Trophoblast cell (in vitro differentiated cells and primary cell): ENCODE data around the gene RIMBP2.

Experiments used
- DNase-seq, 2 donors: peaks; one replicate each; pipeline ENCODE4 v3.0.0-alpha.2; 2016
- H2AFZ ChIP-seq: 2 replicates; pipeline ENCODE4 v1.6.1; 2013; ENCODE audit warnings: low read length, moderate library complexity, mild to moderate bottlenecking; ENCODE audit not compliant: insufficient read depth, poor library complexity
- H2AK5ac ChIP-seq: 2 replicates; pipeline ENCODE4 v1.6.1; 2013; ENCODE audit warnings: mild to moderate bottlenecking, low read length
- H2BK120ac ChIP-seq: 2 replicates; pipeline ENCODE4 v1.6.1; 2013; ENCODE audit warnings: low read length, mild to moderate bottlenecking, moderate library complexity; ENCODE audit not compliant: insufficient read depth, poor library complexity
- H2BK12ac ChIP-seq: 2 replicates; pipeline ENCODE4 v1.6.1; 2013; ENCODE audit warnings: mild to moderate bottlenecking, low read length, moderate library complexity
- H2BK5ac ChIP-seq: 2 replicates; pipeline ENCODE4 v1.6.1; 2013; ENCODE audit warnings: low read length, low read depth, moderate library complexity, mild to moderate bottlenecking; ENCODE audit not compliant: poor library complexity
- H3K14ac ChIP-seq: 2 replicates; pipeline ENCODE4 v1.6.1; 2013; ENCODE audit warnings: mild to moderate bottlenecking, low read length
- H3K18ac ChIP-seq: 2 replicates; pipeline ENCODE4 v1.6.1; 2013; ENCODE audit warnings: mild to moderate bottlenecking, low read length
- H3K23ac ChIP-seq: 2 replicates; pipeline ENCODE4 v1.6.1; 2013; ENCODE audit warnings: low read length
- H3K27ac ChIP-seq: 2 replicates; pipeline ENCODE4 v1.5.1; 2013; ENCODE audit warnings: low read depth, mild to moderate bottlenecking, inconsistent platforms, low read length, moderate library complexity
- H3K27me3 ChIP-seq: 2 replicates; pipeline ENCODE4 v1.6.1; 2013; ENCODE audit warnings: inconsistent platforms, mild to moderate bottlenecking, low read length, moderate library complexity; ENCODE audit not compliant: insufficient read depth
- H3K36me3 ChIP-seq, 2 experiments: 1 replicate in 1 of 2; 2 replicates in 1 of 2; pipeline ENCODE4 v1.6.1; 2013; ENCODE audit warnings: low read length in 2 of 2, mild to moderate bottlenecking in 2 of 2, moderate library complexity in 1 of 2; ENCODE audit not compliant: insufficient read depth in 2 of 2, control insufficient read depth in 1 of 2
- H3K4ac ChIP-seq: 2 replicates; pipeline ENCODE4 v1.6.1; 2013; ENCODE audit warnings: low read depth, mild to moderate bottlenecking, low read length, moderate library complexity
- H3K4me1 ChIP-seq, 2 experiments: 1 replicate in 1 of 2; 2 replicates in 1 of 2; pipeline ENCODE4 v1.6.1; 2013; ENCODE audit warnings: low read length in 2 of 2, mild to moderate bottlenecking in 2 of 2, moderate library complexity in 1 of 2; ENCODE audit not compliant: insufficient read depth in 2 of 2, control insufficient read depth in 1 of 2
- H3K4me2 ChIP-seq: 2 replicates; pipeline ENCODE4 v1.6.1; 2013; ENCODE audit warnings: inconsistent platforms, mild to moderate bottlenecking, low read length, moderate library complexity
- H3K4me3 ChIP-seq: 2 replicates; pipeline ENCODE4 v1.5.1; 2013; ENCODE audit warnings: mild to moderate bottlenecking, low read depth, low read length, inconsistent platforms
- H3K79me1 ChIP-seq: one replicate; pipeline ENCODE4 v1.6.1; 2013; ENCODE audit warnings: low read length
- H3K79me2 ChIP-seq: 2 replicates; pipeline ENCODE4 v1.6.1; 2013; ENCODE audit warnings: low read length, mild to moderate bottlenecking; ENCODE audit not compliant: control insufficient read depth, insufficient read depth, poor library complexity
- H3K9ac ChIP-seq: 2 replicates; pipeline ENCODE4 v1.6.1; 2013; ENCODE audit warnings: mild to moderate bottlenecking, low read length
- H3K9me3 ChIP-seq: 2 replicates; pipeline ENCODE4 v1.6.1; 2013; ENCODE audit warnings: low read depth, mild to moderate bottlenecking, control low read depth, inconsistent platforms, low read length; ENCODE audit not compliant: insufficient read depth
- H4K12ac ChIP-seq: 2 replicates; pipeline ENCODE4 v1.6.1; 2013; ENCODE audit warnings: low read depth, mild to moderate bottlenecking, low read length, moderate library complexity
- H4K8ac ChIP-seq: 2 replicates; pipeline ENCODE4 v1.6.1; 2013; ENCODE audit warnings: low read depth, mild to moderate bottlenecking, low read length, moderate library complexity
- H4K91ac ChIP-seq: one replicate; pipeline ENCODE4 v1.6.1; 2013; ENCODE audit warnings: low read depth, mild to moderate bottlenecking, low read length, moderate library complexity
- WGBS: extraction: QIAGEN DNeasy Blood & Tissue Kit; methylation state at CpG from one replicate; pipeline ENCODE4 v1.1.7; 2013; ENCODE audit warnings: missing lambda C conversion rate; ENCODE audit not compliant: insufficient read length, insufficient coverage; ENCODE audit errors: extremely low coverage; 5-methylcytosine and 5-hydroxymethylcytosine counted together

Gene RIMBP2

GRCh38 chr12:130675121-130675520 lies 41.0 kb downstream of the RIMBP2 start:
- no peak overlapping the region for H3K27ac ChIP-seq
- no peak overlapping the region for H2AFZ ChIP-seq
- H3K27me3 ChIP-seq, result no peaks in the 10 kb centered on the region
- no peak overlapping the region for H3K9ac ChIP-seq
- no CpG with 5 or more reads among the region's 16 CpGs for WGBS
- no peak overlapping the region for H4K8ac ChIP-seq
- H2BK120ac ChIP-seq, result no peak overlapping the region
- H4K91ac ChIP-seq, result no peak overlapping the region
- H3K4me3 ChIP-seq, result no peak overlapping the region
- H3K4me1 ChIP-seq, result no peaks in the 10 kb centered on the region
- H3K79me2 ChIP-seq, result no peaks in the 10 kb centered on the region
- no peak overlapping the region for H2BK12ac ChIP-seq
- peaks cover 2% of the 10 kb centered on the region for H3K9me3 ChIP-seq
- H3K14ac ChIP-seq, result no peak overlapping the region
- H3K23ac ChIP-seq, result no peak overlapping the region
- H3K79me1 ChIP-seq, result no peaks in the 10 kb centered on the region
- no peak overlapping the region for H2BK5ac ChIP-seq
- H3K36me3 ChIP-seq, result no peaks in the 10 kb centered on the region
- no peak overlapping the region for H3K4ac ChIP-seq
- H2AK5ac ChIP-seq, result no peak overlapping the region
- no peak for DNase-seq
- H4K12ac ChIP-seq, result no peak overlapping the region
- no peak overlapping the region for H3K18ac ChIP-seq
- no peak overlapping the region for H3K4me2 ChIP-seq

GRCh38 chr12:130674676-130675075 lies 41.4 kb downstream of the RIMBP2 start:
- Histone ChIP-seq H3K4me3 (no peak overlapping the region), H3K4me1 (no peaks in the 10 kb centered on the region), H3K4me2 (no peak overlapping the region), H3K27me3 (no peaks in the 10 kb centered on the region), H3K9ac (no peak overlapping the region), H3K18ac (no peak overlapping the region), H4K12ac (no peak overlapping the region), H2BK5ac (no peak overlapping the region), H3K79me1 (no peaks in the 10 kb centered on the region), H3K27ac (no peak overlapping the region), H3K9me3 (peaks cover under 1% of the 10 kb centered on the region), H4K8ac (no peak overlapping the region), H2BK120ac (no peak overlapping the region), H3K36me3 (no peaks in the 10 kb centered on the region), H2AK5ac (no peak overlapping the region), H2AFZ (no peak overlapping the region), H3K23ac (no peak overlapping the region), H3K14ac (no peak overlapping the region), H3K79me2 (no peaks in the 10 kb centered on the region), H3K4ac (no peak overlapping the region), H4K91ac (no peak overlapping the region), H2BK12ac (no peak overlapping the region)
- whole genome bisulfite sequencing, result no CpG with 5 or more reads among the region's 24 CpGs
- no peak for DNase-seq

- H3K9ac ChIP-seq, result no peak overlapping the region
- no CpG with 5 or more reads among the region's 17 CpGs for WGBS
- no peak overlapping the region for H2BK120ac ChIP-seq
- H3K27me3 ChIP-seq, result peaks cover 3% of the 10 kb centered on the region
- peaks cover 9% of the 10 kb centered on the region for H3K9me3 ChIP-seq
- H3K23ac ChIP-seq, result no peak overlapping the region
- no peak overlapping the region for H3K18ac ChIP-seq
- DNase-seq, result no peak
- no peak overlapping the region for H3K27ac ChIP-seq
- H3K79me2 ChIP-seq, result no peaks in the 10 kb centered on the region
- no peaks in the 10 kb centered on the region for H3K4me1 ChIP-seq
- H2AFZ ChIP-seq, result no peak overlapping the region
- no peak overlapping the region for H4K8ac ChIP-seq
- no peak overlapping the region for H3K4me2 ChIP-seq
- H2BK5ac ChIP-seq, result no peak overlapping the region
- H4K91ac ChIP-seq, result no peak overlapping the region
- no peak overlapping the region for H2AK5ac ChIP-seq
- H3K36me3 ChIP-seq, result no peaks in the 10 kb centered on the region
- no peak overlapping the region for H3K4me3 ChIP-seq
- no peak overlapping the region for H3K14ac ChIP-seq
- no peaks in the 10 kb centered on the region for H3K79me1 ChIP-seq
- no peak overlapping the region for H2BK12ac ChIP-seq
- no peak overlapping the region for H3K4ac ChIP-seq
- no peak overlapping the region for H4K12ac ChIP-seq
These were observed 42.9 kb downstream of the RIMBP2 start for GRCh38 chr12:130673036-130673705.

- H3K14ac ChIP-seq, result no peak overlapping the region
- no peaks in the 10 kb centered on the region for H3K79me1 ChIP-seq
- no peak overlapping the region for H2BK12ac ChIP-seq
- H3K18ac ChIP-seq, result no peak overlapping the region
- peaks cover 3% of the 10 kb centered on the region for H3K27me3 ChIP-seq
- H3K36me3 ChIP-seq, result no peaks in the 10 kb centered on the region
- H2AFZ ChIP-seq, result no peak overlapping the region
- no peak overlapping the region for H4K12ac ChIP-seq
- no peak overlapping the region for H3K4me3 ChIP-seq
- H3K4me1 ChIP-seq, result no peaks in the 10 kb centered on the region
- H3K4me2 ChIP-seq, result no peak overlapping the region
- H2BK5ac ChIP-seq, result no peak overlapping the region
- H3K4ac ChIP-seq, result no peak overlapping the region
- H4K8ac ChIP-seq, result no peak overlapping the region
- H3K9ac ChIP-seq, result no peak overlapping the region
- H2AK5ac ChIP-seq, result no peak overlapping the region
- H3K23ac ChIP-seq, result no peak overlapping the region
- WGBS, result no CpG with 5 or more reads among the region's 15 CpGs
- no peak overlapping the region for H4K91ac ChIP-seq
- H2BK120ac ChIP-seq, result no peak overlapping the region
- H3K79me2 ChIP-seq, result no peaks in the 10 kb centered on the region
- no peak for DNase-seq
- H3K9me3 ChIP-seq, result peaks cover 17% of the 10 kb centered on the region
- H3K27ac ChIP-seq, result no peak overlapping the region
These were observed 43.8 kb downstream of the RIMBP2 start for GRCh38 chr12:130672089-130672820.
